ENCODE results near the gene KCNH4. TPM values are rescaled to one million over a fixed set of nuclear protein-coding genes. Genes with fewer than 3 reads are reported as not detected.

The KCNH4 gene
- total RNA-seq, 1 experiment from 2014 or later = 1.5 TPM

GRCh38 chr17:42119301-42119700 lies 61.6 kb downstream of the KCNH4 start:
- ATAC-seq = no peak
- Histone ChIP-seq H3K36me3 (ENCODE audit: control insufficient read depth, insufficient read depth, low read length) (no peaks in the 10 kb centered on the region), H3K9me3 (ENCODE audit: control insufficient read depth, insufficient read depth, low read depth, low read length) (no peaks in the 10 kb centered on the region), H3K4me1 (ENCODE audit: control insufficient read depth, insufficient read depth, low read length) (peaks cover 7% of the 10 kb centered on the region; the same call in 1 of the 2 replicates), H3K27me3 (ENCODE audit: control insufficient read depth, insufficient read depth, low read length) (no peaks in the 10 kb centered on the region), H3K4me3 (ENCODE audit: low read depth in 2 of 2, low read length in 2 of 2) (no peak overlapping the region), H3K27ac (ENCODE audit: low read length) (no peak overlapping the region)
- in situ Hi-C loops (cut with HindIII; ENCODE audit: low pct_unique_long_range_greater_than_20kb, low sequenced_read_pairs) (no loop called here), intact Hi-C loops (cut with micrococcal nuclease; ENCODE audit: unreplicated experiment) (no loop called here)
- no peak for DNase-seq (ENCODE audit: low read depth, low spot score)
- ChIA-PET CTCF (interaction anchor here (0.6 kb wide), 1 partner anchor 9 kb away, joined by 3 read pairs; no protein-coding TSS in a partner anchor), POLR2A (no interaction called here)
- no peak for TF ChIP-seq REST (IDR thresholded peaks at IDR 0.05; ENCODE audit: insufficient read depth in 1 of 2, low read depth in 2 of 2, low read length in 1 of 2)
- no peak for TF ChIP-seq POLR2AphosphoS5 (IDR thresholded peaks at IDR 0.05; ENCODE audit: low read depth, low read length)
- TF ChIP-seq SIN3A (IDR thresholded peaks at IDR 0.05; ENCODE audit: borderline replicate concordance, insufficient read depth, low read depth, low read length) = no peak
- TF ChIP-seq CTCF (IDR thresholded peaks at IDR 0.05) = no peak
- TF ChIP-seq TCF7L2 (IDR thresholded peaks at IDR 0.05; ENCODE audit: low read depth, low read length) = no peak
- no TSS peak for BruUV-seq (replicated peaks)

GRCh38 chr17:42118545-42118944 lies 62.4 kb downstream of the KCNH4 start:
- TF ChIP-seq REST (IDR thresholded peaks at IDR 0.05; ENCODE audit: insufficient read depth in 1 of 2, low read depth in 2 of 2, low read length in 1 of 2) (no peak), POLR2AphosphoS5 (IDR thresholded peaks at IDR 0.05; ENCODE audit: low read depth, low read length) (no peak), SIN3A (IDR thresholded peaks at IDR 0.05; ENCODE audit: borderline replicate concordance, insufficient read depth, low read depth, low read length) (no peak), CTCF (IDR thresholded peaks at IDR 0.05) (peak; percentile 65)
- BruUV-seq (replicated peaks) = no TSS peak
- Histone ChIP-seq H3K4me1 (ENCODE audit: control insufficient read depth, insufficient read depth, low read length) (peaks cover 7% of the 10 kb centered on the region; the same call in 1 of the 2 replicates), H3K36me3 (ENCODE audit: control insufficient read depth, insufficient read depth, low read length) (no peaks in the 10 kb centered on the region), H3K27me3 (ENCODE audit: control insufficient read depth, insufficient read depth, low read length) (no peaks in the 10 kb centered on the region), H3K9me3 (ENCODE audit: control insufficient read depth, insufficient read depth, low read depth, low read length) (no peaks in the 10 kb centered on the region), H3K27ac (ENCODE audit: low read length) (no peak overlapping the region), H3K4me3 (ENCODE audit: low read depth in 2 of 2, low read length in 2 of 2) (no peak overlapping the region)
- ChIA-PET POLR2A (no interaction called here), CTCF (interaction anchor here (0.7 kb wide), 1 partner anchor 152 kb away, joined by 3 read pairs; no protein-coding TSS in a partner anchor)
- no peak for DNase-seq (ENCODE audit: low read depth, low spot score)
- in situ Hi-C loops (cut with HindIII; ENCODE audit: low pct_unique_long_range_greater_than_20kb, low sequenced_read_pairs) = no loop called here
- no peak for ATAC-seq
- intact Hi-C loops (cut with micrococcal nuclease; ENCODE audit: unreplicated experiment) = no loop called here

Measured in Panc1 (cell line).